Stomach (tissue), 9 donors: ENCODE results near the gene ZNF782. TPM values are rescaled to one million over a fixed set of nuclear protein-coding genes. Genes with fewer than 3 reads are reported as not detected.
"Not testable (repeated sequence)": the region's sequence is repeated elsewhere in the genome, so short reads cannot be mapped to it uniquely, and the experiment has no call there.

Experiments used
- DNase-seq, 2 donors: peaks; one replicate each; pipeline versions ENCODE4 v3.0.0 to v3.0.0-alpha.2; 2013 to 2019
- H3K27ac ChIP-seq, 5 donors: fragments of 200-600 bp in 4 of 5; sonication (generic) in 4 of 5; one replicate each; pipeline ENCODE4 v1.5.1; 2013 to 2019; ENCODE audit warnings: mild to moderate bottlenecking in 1 of 5, moderate library complexity in 1 of 5
- H3K27me3 ChIP-seq, 3 donors: fragments of 200-600 bp; sonication (generic); one replicate each; pipeline ENCODE4 v1.5.1; 2017 to 2019; ENCODE audit warnings: mixed run types in 1 of 3
- H3K36me3 ChIP-seq, 4 donors: fragments of 200-600 bp; sonication (generic); 1 replicate in 3 of 4; 2 replicates in 1 of 4; pipeline ENCODE4 v1.5.1; 2016 to 2019
- H3K4me1 ChIP-seq, 4 donors: fragments of 200-600 bp; sonication (generic); one replicate each; pipeline ENCODE4 v1.5.1; 2016 to 2019
- H3K4me3 ChIP-seq, 4 donors: fragments of 200-600 bp; sonication (generic) in 3 of 4; one replicate each; pipeline ENCODE4 v1.5.1; 2016 to 2019; ENCODE audit warnings: mild to moderate bottlenecking in 1 of 4
- H3K9me3 ChIP-seq, 4 donors: fragments of 200-600 bp; sonication (generic); one replicate each; pipeline ENCODE4 v1.5.1; 2016 to 2019
- CTCF ChIP-seq, 7 experiments: fragments of 450-650 bp in 4 of 7; fragments of 200-600 bp in 3 of 7; sonication (generic) in 3 of 7; IDR thresholded peaks; one replicate each; pipeline ENCODE4 v1.5.1; 2016 to 2019; ENCODE audit warnings: antibody characterized with exemption in 7 of 7, control low read depth in 2 of 7, mild to moderate bottlenecking in 1 of 7
- EP300 ChIP-seq: sonication (generic); formaldehyde crosslinking; IDR thresholded peaks from one replicate; pipeline ENCODE4 v1.6.1; 2017; ENCODE audit warnings: antibody characterized with exemption
- POLR2A ChIP-seq, 4 donors: fragments of 450-650 bp; IDR thresholded peaks; one replicate each; pipeline ENCODE4 v1.6.1; 2016; ENCODE audit warnings: antibody characterized with exemption in 4 of 4, control low read depth in 2 of 4, mild to moderate bottlenecking in 1 of 4, moderate library complexity in 1 of 4
- POLR2AphosphoS5 ChIP-seq, 3 donors: sonication (generic); formaldehyde crosslinking; IDR thresholded peaks; one replicate each; pipeline ENCODE4 v1.6.1; 2016; ENCODE audit warnings: antibody characterized with exemption in 3 of 3
- WGBS, 5 donors: extraction: QIAGEN DNeasy Blood & Tissue Kit in 3 of 5; methylation state at CpG; one replicate each; pipeline versions ENCODE4 v1.1.5 to v1.1.7; 2013 to 2018; 5-methylcytosine and 5-hydroxymethylcytosine counted together
- intact Hi-C: fragments of 100-400 bp; cut with DNase I; formaldehyde crosslinking; loops from one replicate; pipeline ENCODE4 v1.15.1; 2023; ENCODE audit warnings: low total_unique reads
- polyA plus RNA-seq, 3 donors: library from polyadenylated mRNA; stranded (reverse); fragments of 200-250 nt; gene quantifications; one replicate each; pipeline ENCODE4 v1.2.3, GENCODE V29; 2013
- total RNA-seq, 5 donors: library from RNA; depleted of rRNA; stranded (reverse); fragments of >200 nt; gene quantifications; one replicate each; pipeline versions ENCODE4 v1.1.0 to v1.2.3, GENCODE V29; 2014 to 2016
- donor health status: healthy with polysubstance abuse.
- donor health status: Bipolar disorder and iron deficiency.
- donor health status: healthy.

Gene ZNF782
- total and polyA plus RNA-seq, 8 donors = 1.2 to 32.7 (median 17.8) TPM

- peaks cover 0 to 53% (median 36%) of the 10 kb centered on the region in 4 donors for H3K36me3 ChIP-seq
- no peak overlapping the region for H3K4me3 ChIP-seq
- 40 to 68% (median 47%) methylated on average over 2 of the region's 2 CpGs for WGBS, 5 donors
- peaks cover 0 to 3% (median 0%) of the 10 kb centered on the region in 4 donors for H3K4me1 ChIP-seq
- H3K27me3 ChIP-seq = no peaks in the 10 kb centered on the region
- no peak for TF ChIP-seq EP300
- no peak for TF ChIP-seq CTCF (IDR thresholded peaks at IDR 0.05)
- TF ChIP-seq POLR2AphosphoS5 (IDR thresholded peaks at IDR 0.05) = no peak
- no peak for TF ChIP-seq POLR2A (IDR thresholded peaks at IDR 0.05)
- peaks cover 0 to 26% (median 8%) of the 10 kb centered on the region in 4 donors for H3K9me3 ChIP-seq
- H3K27ac ChIP-seq = no peak overlapping the region
- intact Hi-C loops = no loop called here
- no peak for DNase-seq
Measured at GRCh38 chr9:96844040-96844439, 10.3 kb downstream of the ZNF782 start.

- peaks cover 43 to 85% (median 72%) of the 10 kb centered on the region in 4 donors for H3K36me3 ChIP-seq
- no peak overlapping the region for H3K27ac ChIP-seq
- no peak for DNase-seq
- H3K4me3 ChIP-seq = no peak overlapping the region
- no peaks in the 10 kb centered on the region for H3K4me1 ChIP-seq
- peaks cover 76 to 100% (median 88%) of the 10 kb centered on the region in 4 donors for H3K9me3 ChIP-seq
- intact Hi-C loops = no loop called here
- TF ChIP-seq EP300 (no peak), POLR2A (IDR thresholded peaks at IDR 0.05) (no peak)
- H3K27me3 ChIP-seq = no peaks in the 10 kb centered on the region
- WGBS, 5 donors = 97 to 99% (median 98%) methylated on average over 6 of the region's 6 CpGs
Measured at GRCh38 chr9:96818533-96818932, 35.8 kb downstream of the ZNF782 start.

- peaks cover 76 to 100% (median 91%) of the 10 kb centered on the region in 4 donors for H3K9me3 ChIP-seq
- H3K4me1 ChIP-seq = no peaks in the 10 kb centered on the region
- no peak overlapping the region for H3K4me3 ChIP-seq
- no peak for DNase-seq
- TF ChIP-seq CTCF (IDR thresholded peaks at IDR 0.05) (no peak), POLR2AphosphoS5 (IDR thresholded peaks at IDR 0.05) (no peak)
- 94 to 100% (median 98%) methylated on average over 2 of the region's 2 CpGs for WGBS, 5 donors
- no peak overlapping the region for H3K27ac ChIP-seq
- peaks cover 40 to 80% (median 67%) of the 10 kb centered on the region in 4 donors for H3K36me3 ChIP-seq
- H3K27me3 ChIP-seq = no peaks in the 10 kb centered on the region
- intact Hi-C loops = no loop called here
Measured at GRCh38 chr9:96817973-96818372, 36.3 kb downstream of the ZNF782 start.

GRCh38 chr9:96813607-96814006 lies 40.7 kb downstream of the ZNF782 start:
- no peaks in the 10 kb centered on the region for H3K27me3 ChIP-seq
- WGBS, 5 donors = 96 to 100% (median 98%) methylated on average over 1 of the region's 1 CpG
- intact Hi-C loops = no loop called here
- no peak overlapping the region for H3K4me3 ChIP-seq
- no peak for DNase-seq
- TF ChIP-seq EP300 (no peak), CTCF (IDR thresholded peaks at IDR 0.05) (no peak), POLR2A (IDR thresholded peaks at IDR 0.05) (no peak), POLR2AphosphoS5 (IDR thresholded peaks at IDR 0.05) (no peak)
- H3K36me3 ChIP-seq = peaks cover 5 to 43% (median 23%) of the 10 kb centered on the region in 4 donors
- H3K9me3 ChIP-seq = peaks cover 56 to 100% (median 86%) of the 10 kb centered on the region in 4 donors
- no peak overlapping the region for H3K27ac ChIP-seq
- no peaks in the 10 kb centered on the region for H3K4me1 ChIP-seq

GRCh38 chr9:96798959-96799358 lies 55.4 kb downstream of the ZNF782 start:
- H3K4me3 ChIP-seq, H3K4me1 ChIP-seq, H3K27me3 ChIP-seq, intact Hi-C loops, H3K27ac ChIP-seq, DNase-seq: not testable (repeated sequence)
- WGBS, 5 donors = 100% methylated on average over 1 of the region's 2 CpGs; no CpG with 5 or more reads in 3 of the 5 donors
- H3K9me3 ChIP-seq = peaks cover 29 to 70% (median 50%) of the 10 kb centered on the region in 4 donors
- H3K36me3 ChIP-seq = peaks cover 14 to 47% (median 39%) of the 10 kb centered on the region in 4 donors
